Measurements from ENCODE around the gene SPATA6L. TPM values are rescaled to one million over a fixed set of nuclear protein-coding genes. Genes with fewer than 3 reads are reported as not detected.

SPATA6L gene
- total and polyA plus RNA-seq, 2 of the 13 experiments (the other 11 are each of a cell fraction or from before 2014, with no cell fraction given), result 1.1 to 1.9 TPM

- TF ChIP-seq POLR2G (IDR thresholded peaks at IDR 0.05; ENCODE audit: low read depth, low read length), result peak; percentile 96
- peak; percentile 64; the same call in 1 of the 2 replicates for TF ChIP-seq ATF2 (CRISPR knock-in tag; IDR thresholded peaks at IDR 0.05)
- TF ChIP-seq, protein P1, sequence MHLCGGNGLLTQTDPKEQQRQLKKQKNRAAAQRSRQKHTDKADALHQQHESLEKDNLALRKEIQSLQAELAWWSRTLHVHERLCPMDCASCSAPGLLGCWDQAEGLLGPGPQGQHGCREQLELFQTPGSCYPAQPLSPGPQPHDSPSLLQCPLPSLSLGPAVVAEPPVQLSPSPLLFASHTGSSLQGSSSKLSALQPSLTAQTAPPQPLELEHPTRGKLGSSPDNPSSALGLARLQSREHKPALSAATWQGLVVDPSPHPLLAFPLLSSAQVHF (CRISPR knock-in tag; IDR thresholded peaks at IDR 0.05), result no peak; the same call in 1 of the 2 replicates
- TF ChIP-seq ZNF597 (CRISPR knock-in tag; IDR thresholded peaks at IDR 0.05), result no peak
- peak; percentile 37; the same call in 1 of the 2 replicates for TF ChIP-seq TFAP4 (IDR thresholded peaks at IDR 0.05; ENCODE audit: borderline replicate concordance, low read depth)
- TF ChIP-seq KLF9 (CRISPR knock-in tag; IDR thresholded peaks at IDR 0.05; ENCODE audit: low read depth), result no peak
- TF ChIP-seq, protein P2, sequence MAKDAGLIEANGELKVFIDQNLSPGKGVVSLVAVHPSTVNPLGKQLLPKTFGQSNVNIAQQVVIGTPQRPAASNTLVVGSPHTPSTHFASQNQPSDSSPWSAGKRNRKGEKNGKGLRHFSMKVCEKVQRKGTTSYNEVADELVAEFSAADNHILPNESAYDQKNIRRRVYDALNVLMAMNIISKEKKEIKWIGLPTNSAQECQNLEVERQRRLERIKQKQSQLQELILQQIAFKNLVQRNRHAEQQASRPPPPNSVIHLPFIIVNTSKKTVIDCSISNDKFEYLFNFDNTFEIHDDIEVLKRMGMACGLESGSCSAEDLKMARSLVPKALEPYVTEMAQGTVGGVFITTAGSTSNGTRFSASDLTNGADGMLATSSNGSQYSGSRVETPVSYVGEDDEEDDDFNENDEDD (CRISPR knock-in tag; IDR thresholded peaks at IDR 0.05; ENCODE audit: borderline replicate concordance), result peak; percentile 64; the same call in 1 of the 2 replicates
- TF ChIP-seq ZFAT (CRISPR knock-in tag; conservative IDR thresholded peaks at IDR 0.05), result 0 out of 2 replicates have a peak, but pooled peaks have one; percentile 52
- peak; percentile 91 for TF ChIP-seq ZNF619 (CRISPR knock-in tag; IDR thresholded peaks at IDR 0.05)
- TF ChIP-seq HOXA3 (CRISPR knock-in tag; IDR thresholded peaks at IDR 0.05), result peak; percentile 94
- TF ChIP-seq GMEB1 (CRISPR knock-in tag; IDR thresholded peaks at IDR 0.05; ENCODE audit: borderline replicate concordance), result peak; percentile 93
- peak; percentile 64 for TF ChIP-seq MYC (CRISPR knock-in tag; IDR thresholded peaks at IDR 0.05; ENCODE audit: borderline replicate concordance)
- TF ChIP-seq ZBTB20 (CRISPR knock-in tag; IDR thresholded peaks at IDR 0.05; ENCODE audit: borderline replicate concordance, low read depth), result no peak; the same call in 1 of the 2 replicates
- no peak for TF ChIP-seq IKZF4 (CRISPR knock-in tag; IDR thresholded peaks at IDR 0.05; ENCODE audit: borderline replicate concordance, low read depth, not compliant biosample characterization)
- TF ChIP-seq ZNF7 (CRISPR knock-in tag; IDR thresholded peaks at IDR 0.05), result no peak
- peak; percentile 47 for TF ChIP-seq ZNF256 (CRISPR knock-in tag; conservative IDR thresholded peaks at IDR 0.05)
- peak; percentile 24; the same call in 1 of the 2 replicates for TF ChIP-seq RARA (CRISPR knock-in tag; IDR thresholded peaks at IDR 0.05)
- peak; percentile 72; the same call in 1 of the 2 replicates for TF ChIP-seq SPEN (CRISPR knock-in tag; IDR thresholded peaks at IDR 0.05; ENCODE audit: low read depth)
- TF ChIP-seq SMYD3 (CRISPR knock-in tag; IDR thresholded peaks at IDR 0.05), result peak; percentile 53; the same call in 1 of the 2 replicates
- peak; percentile 78; the same call in 1 of the 2 replicates for TF ChIP-seq RXRA (CRISPR knock-in tag; IDR thresholded peaks at IDR 0.05)
Observed at GRCh38 chr9:4679268-4680172, 13.2 kb upstream of the SPATA6L start, which contains the start of gene CDC37L1 (continued).

Measured in HepG2 (cell line).